Measurements from ENCODE around the gene BABAM1.

- TF ChIP-seq, protein P1, sequence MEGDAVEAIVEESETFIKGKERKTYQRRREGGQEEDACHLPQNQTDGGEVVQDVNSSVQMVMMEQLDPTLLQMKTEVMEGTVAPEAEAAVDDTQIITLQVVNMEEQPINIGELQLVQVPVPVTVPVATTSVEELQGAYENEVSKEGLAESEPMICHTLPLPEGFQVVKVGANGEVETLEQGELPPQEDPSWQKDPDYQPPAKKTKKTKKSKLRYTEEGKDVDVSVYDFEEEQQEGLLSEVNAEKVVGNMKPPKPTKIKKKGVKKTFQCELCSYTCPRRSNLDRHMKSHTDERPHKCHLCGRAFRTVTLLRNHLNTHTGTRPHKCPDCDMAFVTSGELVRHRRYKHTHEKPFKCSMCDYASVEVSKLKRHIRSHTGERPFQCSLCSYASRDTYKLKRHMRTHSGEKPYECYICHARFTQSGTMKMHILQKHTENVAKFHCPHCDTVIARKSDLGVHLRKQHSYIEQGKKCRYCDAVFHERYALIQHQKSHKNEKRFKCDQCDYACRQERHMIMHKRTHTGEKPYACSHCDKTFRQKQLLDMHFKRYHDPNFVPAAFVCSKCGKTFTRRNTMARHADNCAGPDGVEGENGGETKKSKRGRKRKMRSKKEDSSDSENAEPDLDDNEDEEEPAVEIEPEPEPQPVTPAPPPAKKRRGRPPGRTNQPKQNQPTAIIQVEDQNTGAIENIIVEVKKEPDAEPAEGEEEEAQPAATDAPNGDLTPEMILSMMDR (conservative IDR thresholded peaks at IDR 0.05; ENCODE audit: low read length) = no peak
- no peak for TF ChIP-seq EZH2phosphoT487 (IDR thresholded peaks at IDR 0.05; ENCODE audit: borderline replicate concordance)
These were observed 55.6 kb downstream of the BABAM1 start for GRCh38 chr19:17322854-17323253.

Measured in Loucy (cell line).